Calu3 (cell line): Measurements from ENCODE around the gene TMTC4. TPM values are rescaled to one million over a fixed set of nuclear protein-coding genes. Genes with fewer than 3 reads are reported as not detected.

Source experiments
- BruUV-seq: library from RNA; stranded (reverse); fragments of 400-500 nt; replicated peaks from 2 replicates; lab custom pipeline; 2021; lab: Mats Ljungman, UMichigan
- CTCF ChIA-PET: fragments of 300-600 bp; sonication (Branson Sonifier 250); formaldehyde crosslinking; loops from one replicate; lab custom pipeline; 2022; ENCODE audit warnings: antibody characterized with exemption; lab: Charles Lee
- DNase-seq: peaks from one replicate; pipeline ENCODE4 v3.0.0; 2022
- H3K27ac Mint-ChIP-seq: one replicate; pipeline ENCODE4 v1.8.0; 2022; ENCODE audit warnings: mixed read lengths; ENCODE audit not compliant: unreplicated experiment
- H3K27me3 Mint-ChIP-seq: one replicate; pipeline ENCODE4 v1.8.0; 2022; ENCODE audit warnings: mixed read lengths; ENCODE audit not compliant: unreplicated experiment
- H3K36me3 Mint-ChIP-seq: one replicate; pipeline ENCODE4 v1.8.0; 2022; ENCODE audit warnings: mild to moderate bottlenecking, moderate library complexity, mixed read lengths; ENCODE audit not compliant: insufficient read depth, unreplicated experiment
- H3K4me1 Mint-ChIP-seq: one replicate; pipeline ENCODE4 v1.8.0; 2022; ENCODE audit warnings: mild to moderate bottlenecking, low read depth, mixed read lengths; ENCODE audit not compliant: unreplicated experiment
- H3K4me3 Mint-ChIP-seq: one replicate; pipeline ENCODE4 v1.8.0; 2022; ENCODE audit warnings: mild to moderate bottlenecking, low read depth, moderate library complexity, mixed read lengths; ENCODE audit not compliant: unreplicated experiment
- H3K9me3 Mint-ChIP-seq: one replicate; pipeline ENCODE4 v1.8.0; 2022; ENCODE audit warnings: low read depth, mixed read lengths; ENCODE audit not compliant: unreplicated experiment
- CTCF ChIP-seq: fragments of 200-600 bp; IDR thresholded peaks from one replicate; pipeline ENCODE4 v1.8.0; 2022; ENCODE audit warnings: antibody characterized with exemption; ENCODE audit not compliant: unreplicated experiment
- intact Hi-C: fragments of 100-400 bp; cut with micrococcal nuclease; formaldehyde crosslinking; loops from one replicate; pipeline ENCODE4 v1.10.0; 2022; ENCODE audit not compliant: unreplicated experiment
- total RNA-seq: library from RNA; stranded (reverse); gene quantifications from 2 replicates; pipeline ENCODE4 v1.2.3, GENCODE V29; 2022

TMTC4 gene
- total RNA-seq, 1 experiment from 2014 or later, result 8.2 TPM

GRCh38 chr13:100664171-100664900 is 10.3 kb downstream of the TMTC4 start:
- no peak overlapping the region for H3K27ac Mint-ChIP-seq
- no peak for TF ChIP-seq CTCF
- intact Hi-C loops, result no loop called here
- CTCF ChIA-PET, result no interaction called here
- H3K36me3 Mint-ChIP-seq, result no peaks in the 10 kb centered on the region
- H3K4me3 Mint-ChIP-seq, result no peak overlapping the region
- no peaks in the 10 kb centered on the region for H3K27me3 Mint-ChIP-seq
- DNase-seq, result no peak
- no TSS peak for BruUV-seq
- no peaks in the 10 kb centered on the region for H3K4me1 Mint-ChIP-seq
- no peaks in the 10 kb centered on the region for H3K9me3 Mint-ChIP-seq

- no peaks in the 10 kb centered on the region for H3K27me3 Mint-ChIP-seq
- no peaks in the 10 kb centered on the region for H3K9me3 Mint-ChIP-seq
- H3K27ac Mint-ChIP-seq, result no peak overlapping the region
- no peak for DNase-seq
- no TSS peak for BruUV-seq
- no peaks in the 10 kb centered on the region for H3K4me1 Mint-ChIP-seq
- TF ChIP-seq CTCF, result no peak
- no peaks in the 10 kb centered on the region for H3K36me3 Mint-ChIP-seq
- no peak overlapping the region for H3K4me3 Mint-ChIP-seq
- CTCF ChIA-PET, result no interaction called here
- intact Hi-C loops, result no loop called here
Measured at GRCh38 chr13:100662468-100663211, 12.0 kb downstream of the TMTC4 start.

- H3K27ac Mint-ChIP-seq, result no peak overlapping the region
- H3K4me3 Mint-ChIP-seq, result no peak overlapping the region
- BruUV-seq, result no TSS peak
- no peaks in the 10 kb centered on the region for H3K36me3 Mint-ChIP-seq
- CTCF ChIA-PET, result no interaction called here
- no peak for DNase-seq
- intact Hi-C loops, result no loop called here
- no peaks in the 10 kb centered on the region for H3K27me3 Mint-ChIP-seq
- no peaks in the 10 kb centered on the region for H3K9me3 Mint-ChIP-seq
- no peaks in the 10 kb centered on the region for H3K4me1 Mint-ChIP-seq
- TF ChIP-seq CTCF, result no peak
Measured at GRCh38 chr13:100660761-100661160, 13.8 kb downstream of the TMTC4 start.

GRCh38 chr13:100659578-100659977 is 15.0 kb downstream of the TMTC4 start:
- H3K4me3 Mint-ChIP-seq, result no peak overlapping the region
- intact Hi-C loops, result no loop called here

More at GRCh38 chr13:100659578-100659977, 15.0 kb downstream of the TMTC4 start:
- CTCF ChIA-PET, result no interaction called here
- Mint-ChIP-seq H3K4me1 (no peaks in the 10 kb centered on the region), H3K27me3 (no peaks in the 10 kb centered on the region), H3K36me3 (no peaks in the 10 kb centered on the region), H3K9me3 (no peaks in the 10 kb centered on the region), H3K27ac (no peak overlapping the region)
- DNase-seq, result no peak
- BruUV-seq, result no TSS peak
- TF ChIP-seq CTCF, result no peak
